Esophagus muscularis mucosa (tissue), 4 donors: ENCODE results near the gene TTC7B. TPM values are rescaled to one million over a fixed set of nuclear protein-coding genes. Genes with fewer than 3 reads are reported as not detected.
A peak's percentile ranks its signal among the peaks of the same experiment; 100 is the strongest.

Experiments
- DNase-seq: peaks from one replicate; pipeline ENCODE4 v3.0.0-alpha.2; 2017; ENCODE audit errors: extremely low spot score
- H3K27ac ChIP-seq, 4 donors: fragments of 200-600 bp; sonication (generic); replicated peaks in 1 of 4; 1 replicate in 3 of 4; 2 replicates in 1 of 4; pipeline ENCODE4 v1.5.1; 2016 to 2019; ENCODE audit warnings: mild to moderate bottlenecking in 1 of 4
- H3K27me3 ChIP-seq, 4 donors: fragments of 200-600 bp; sonication (generic); one replicate each; pipeline versions ENCODE4 v1.5.1 to v1.6.0; 2016 to 2019
- H3K36me3 ChIP-seq, 4 donors: fragments of 200-600 bp; sonication (generic); one replicate each; pipeline ENCODE4 v1.5.1; 2016 to 2019
- H3K4me1 ChIP-seq, 4 donors: fragments of 200-600 bp; sonication (generic); one replicate each; pipeline ENCODE4 v1.5.1; 2016 to 2019
- H3K4me3 ChIP-seq, 4 donors: fragments of 200-600 bp; sonication (generic); 1 replicate in 2 of 4; 2 replicates in 2 of 4; pipeline ENCODE4 v1.5.1; 2016 to 2019; ENCODE audit warnings: mild to moderate bottlenecking in 4 of 4, moderate library complexity in 1 of 4
- H3K9me3 ChIP-seq, 4 donors: fragments of 200-600 bp; sonication (generic); 1 replicate in 3 of 4; 2 replicates in 1 of 4; pipeline ENCODE4 v1.5.1; 2016 to 2019
- CTCF ChIP-seq, 3 experiments: fragments of 200-600 bp in 2 of 3; fragments of 450-650 bp in 1 of 3; sonication (generic) in 2 of 3; IDR thresholded peaks; one replicate each; pipeline ENCODE4 v1.5.1; 2017 to 2019; ENCODE audit warnings: antibody characterized with exemption in 3 of 3, mild to moderate bottlenecking in 2 of 3, moderate library complexity in 1 of 3
- EP300 ChIP-seq: sonication (generic); formaldehyde crosslinking; IDR thresholded peaks from one replicate; pipeline ENCODE4 v1.6.1; 2017; ENCODE audit warnings: antibody characterized with exemption
- POLR2A ChIP-seq: fragments of 450-650 bp; IDR thresholded peaks from one replicate; pipeline ENCODE4 v1.6.1; 2017; ENCODE audit warnings: antibody characterized with exemption, moderate library complexity, mild to moderate bottlenecking, low read depth
- POLR2AphosphoS5 ChIP-seq, 2 donors: sonication (generic); formaldehyde crosslinking; IDR thresholded peaks; one replicate each; pipeline ENCODE4 v1.6.1; 2017; ENCODE audit warnings: antibody characterized with exemption in 2 of 2
- WGBS: methylation state at CpG from one replicate; pipeline ENCODE4 v1.1.5; 2018; 5-methylcytosine and 5-hydroxymethylcytosine counted together
- intact Hi-C: fragments of 100-400 bp; cut with DNase I; formaldehyde crosslinking; loops from one replicate; pipeline ENCODE4 v1.15.1; 2023
- total RNA-seq, 4 donors: library from RNA; depleted of rRNA; stranded (reverse); fragments of >200 nt; gene quantifications; one replicate each; pipeline versions ENCODE4 v1.1.0 to v1.2.1, GENCODE V29; 2016

The TTC7B gene
- total RNA-seq, 4 donors from 2014 or later, result 54.4 to 148 (median 113) TPM

GRCh38 chr14:90674043-90674670 lies 142.1 kb downstream of the TTC7B start:
- Histone ChIP-seq H3K4me1 (peaks cover 27 to 62% (median 57%) of the 10 kb centered on the region in 4 donors), H3K27ac (peak overlapping the region in 3 of 4 donors; percentile 30 to 78 (median 78)), H3K9me3 (no peaks in the 10 kb centered on the region), H3K27me3 (no peaks in the 10 kb centered on the region), H3K4me3 (no peak overlapping the region), H3K36me3 (peaks cover 0 to 24% (median 0%) of the 10 kb centered on the region in 4 donors)
- 90% methylated on average over 8 of the region's 8 CpGs for WGBS
- intact Hi-C loops, result no loop called here
- TF ChIP-seq POLR2A, result no peak
- TF ChIP-seq CTCF (IDR thresholded peaks at IDR 0.05), result no peak
- no peak for TF ChIP-seq POLR2AphosphoS5 (IDR thresholded peaks at IDR 0.05)
- no peak for TF ChIP-seq EP300
- DNase-seq, result no peak

- TF ChIP-seq POLR2A, result no peak
- peak in 1 of 2 donors; percentile 32 for TF ChIP-seq POLR2AphosphoS5 (IDR thresholded peaks at IDR 0.05)
- Histone ChIP-seq H3K27me3 (no peaks in the 10 kb centered on the region), H3K4me3 (no peak overlapping the region), H3K4me1 (peaks cover 27 to 45% (median 37%) of the 10 kb centered on the region in 4 donors), H3K27ac (peak overlapping the region; percentile 23 to 55 (median 34)), H3K36me3 (peaks cover 0 to 22% (median 0%) of the 10 kb centered on the region in 4 donors), H3K9me3 (no peaks in the 10 kb centered on the region)
- intact Hi-C loops, result no loop called here
- WGBS, result 47% methylated on average over 10 of the region's 10 CpGs
- no peak for DNase-seq
These were observed 144.6 kb downstream of the TTC7B start for GRCh38 chr14:90671382-90672234.

GRCh38 chr14:90669731-90670130 lies 146.5 kb downstream of the TTC7B start:
- TF ChIP-seq CTCF (IDR thresholded peaks at IDR 0.05) (no peak), POLR2A (no peak), POLR2AphosphoS5 (IDR thresholded peaks at IDR 0.05) (no peak), EP300 (no peak)
- Histone ChIP-seq H3K9me3 (no peaks in the 10 kb centered on the region), H3K27ac (no peak overlapping the region), H3K36me3 (peaks cover 0 to 6% (median 0%) of the 10 kb centered on the region in 4 donors), H3K4me3 (no peak overlapping the region), H3K4me1 (peaks cover 17 to 33% (median 25%) of the 10 kb centered on the region in 4 donors), H3K27me3 (no peaks in the 10 kb centered on the region)
- DNase-seq, result no peak
- 73% methylated on average over 1 of the region's 1 CpG for WGBS
- intact Hi-C loops, result no loop called here

- no peaks in the 10 kb centered on the region for H3K36me3 ChIP-seq
- TF ChIP-seq POLR2AphosphoS5 (IDR thresholded peaks at IDR 0.05) (no peak), POLR2A (no peak), EP300 (no peak), CTCF (IDR thresholded peaks at IDR 0.05) (no peak)
- no peak overlapping the region for H3K4me3 ChIP-seq
- H3K4me1 ChIP-seq, result peaks cover 22 to 37% (median 29%) of the 10 kb centered on the region in 4 donors
- WGBS, result 93% methylated on average over 3 of the region's 3 CpGs
- no peaks in the 10 kb centered on the region for H3K9me3 ChIP-seq
- DNase-seq, result no peak
- intact Hi-C loops, result no loop called here
- no peaks in the 10 kb centered on the region for H3K27me3 ChIP-seq
- H3K27ac ChIP-seq, result no peak overlapping the region
These were observed 149.7 kb downstream of the TTC7B start for GRCh38 chr14:90666571-90666970.

GRCh38 chr14:90665321-90666000 lies 150.8 kb downstream of the TTC7B start:
- Histone ChIP-seq H3K9me3 (no peaks in the 10 kb centered on the region), H3K27me3 (no peaks in the 10 kb centered on the region), H3K27ac (no peak overlapping the region), H3K4me3 (no peak overlapping the region), H3K4me1 (peaks cover 21 to 35% (median 29%) of the 10 kb centered on the region in 4 donors), H3K36me3 (no peaks in the 10 kb centered on the region)
- DNase-seq, result no peak
- intact Hi-C loops, result no loop called here
- TF ChIP-seq CTCF (IDR thresholded peaks at IDR 0.05) (no peak), EP300 (no peak)
- WGBS, result 73% methylated on average over 9 of the region's 9 CpGs
